Femur (tissue), 1 donor: Measurements from ENCODE around the gene CCDC170.
"Not testable (repeated sequence)": the region's sequence is repeated elsewhere in the genome, so short reads cannot be mapped to it uniquely, and the experiment has no call there.

Experiments
- DNase-seq: peaks from one replicate; pipeline ENCODE4 v3.0.0-alpha.2; 2017

Gene CCDC170

DNA sequence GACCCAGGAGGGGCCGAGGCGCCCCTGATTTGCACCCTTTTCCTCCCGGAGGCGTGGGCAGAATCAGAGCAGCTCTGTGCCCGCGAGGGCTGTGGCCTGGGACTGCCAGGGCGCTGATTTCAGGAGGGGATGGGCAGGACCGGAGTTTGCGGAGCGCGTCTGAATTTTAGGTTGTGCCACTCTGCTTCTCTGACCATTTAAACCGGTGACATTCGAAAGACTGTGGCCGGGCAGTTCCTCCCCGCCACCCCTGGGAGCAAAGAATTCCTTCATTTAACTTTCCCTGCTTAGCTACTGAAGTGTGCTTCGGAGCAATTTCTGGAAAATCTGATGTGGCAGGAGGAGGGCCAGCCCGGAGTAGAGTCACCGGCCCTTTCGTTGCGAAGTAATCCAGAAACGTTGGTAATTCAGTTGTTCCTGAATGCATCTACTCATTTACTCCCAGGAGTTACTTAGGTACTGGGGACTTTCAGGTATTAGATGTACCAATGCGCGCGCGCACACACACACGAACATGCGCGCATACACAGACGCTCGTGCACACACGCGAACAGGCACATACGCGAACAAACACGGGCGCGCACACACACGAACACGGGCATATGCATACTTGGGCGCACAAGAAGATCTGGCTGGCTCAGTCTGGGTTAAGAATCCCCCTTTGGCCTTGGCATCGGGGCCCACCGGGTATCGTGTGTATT lies 568 bp downstream of the CCDC170 start:
- peak; percentile 67 for DNase-seq

DNA sequence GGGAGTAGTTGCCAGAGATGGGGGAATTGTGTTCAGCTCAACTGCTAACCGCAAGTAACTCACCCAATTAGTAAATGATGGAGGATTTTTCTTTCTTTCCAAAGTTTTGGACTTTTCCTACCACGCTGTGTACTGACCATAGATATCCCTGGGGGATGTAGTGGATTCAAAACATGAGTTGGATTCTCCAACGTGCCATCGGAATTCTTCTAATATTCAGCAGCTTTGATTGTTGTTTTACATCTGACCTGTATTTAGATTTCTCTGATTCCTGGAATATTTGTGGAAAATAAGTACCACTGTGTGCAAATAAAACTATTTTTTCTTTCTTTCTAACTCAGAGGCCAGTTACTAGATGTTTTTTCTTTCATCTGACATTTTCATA lies 1.1 kb downstream of the CCDC170 start:
- DNase-seq: no peak

DNA sequence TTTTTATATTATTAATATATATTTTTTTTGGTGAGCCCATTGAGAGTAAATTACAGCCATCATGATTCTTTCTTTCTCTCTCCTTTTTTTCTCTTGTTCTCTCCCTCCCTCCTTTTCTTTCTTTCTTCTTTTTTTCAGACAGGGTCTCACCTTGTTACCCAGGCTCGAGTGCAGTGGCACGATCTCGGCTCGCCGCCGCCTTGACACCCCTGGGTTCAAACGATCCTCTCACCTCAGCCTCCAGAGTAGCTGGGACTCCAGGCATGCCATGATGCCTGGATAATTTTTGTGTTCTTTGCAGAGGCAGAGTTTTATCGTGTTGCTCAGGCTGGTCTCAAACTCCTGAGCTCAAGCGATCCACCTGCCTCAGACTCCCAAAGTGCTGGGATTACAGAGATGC lies 1.6 kb downstream of the CCDC170 start:
- no peak for DNase-seq

DNA sequence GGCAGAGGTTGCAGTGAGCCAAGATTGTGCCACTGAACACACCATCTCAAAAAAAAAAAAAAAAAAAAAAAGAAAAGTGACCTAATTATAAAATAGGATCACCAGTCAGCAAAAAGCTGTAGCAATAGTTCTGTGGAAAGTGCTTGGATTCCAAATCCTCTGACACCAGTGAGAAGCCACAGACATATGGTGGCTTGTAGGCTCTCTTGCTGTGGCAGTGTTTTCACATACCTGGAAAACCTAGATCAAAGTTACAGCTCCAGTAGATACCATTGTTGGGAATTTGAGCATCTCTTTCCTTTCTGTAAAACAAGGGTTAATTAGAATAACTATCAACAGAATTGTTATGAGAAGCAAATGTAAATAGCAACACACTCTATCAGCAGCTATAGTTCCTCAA lies 4.1 kb downstream of the CCDC170 start:
- no peak for DNase-seq

DNA sequence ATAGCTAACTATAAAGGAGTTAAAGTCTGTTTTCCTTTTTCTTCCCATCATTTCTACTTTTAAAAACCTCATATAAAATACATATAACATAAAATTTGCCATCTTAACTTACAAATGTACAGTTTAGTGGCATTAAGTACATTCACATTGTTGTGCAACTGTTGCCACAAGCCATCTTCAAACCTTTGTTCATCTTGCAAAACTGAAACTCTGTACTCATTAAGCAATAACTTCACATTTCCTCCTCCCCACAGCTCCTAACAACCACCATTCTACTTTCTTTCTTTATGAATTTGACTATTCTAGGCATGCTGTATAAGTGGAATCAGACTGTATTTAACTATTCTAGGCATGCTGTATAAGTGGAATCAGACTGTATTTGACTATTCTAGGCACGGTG lies 4.5 kb downstream of the CCDC170 start:
- DNase-seq: no peak

DNA sequence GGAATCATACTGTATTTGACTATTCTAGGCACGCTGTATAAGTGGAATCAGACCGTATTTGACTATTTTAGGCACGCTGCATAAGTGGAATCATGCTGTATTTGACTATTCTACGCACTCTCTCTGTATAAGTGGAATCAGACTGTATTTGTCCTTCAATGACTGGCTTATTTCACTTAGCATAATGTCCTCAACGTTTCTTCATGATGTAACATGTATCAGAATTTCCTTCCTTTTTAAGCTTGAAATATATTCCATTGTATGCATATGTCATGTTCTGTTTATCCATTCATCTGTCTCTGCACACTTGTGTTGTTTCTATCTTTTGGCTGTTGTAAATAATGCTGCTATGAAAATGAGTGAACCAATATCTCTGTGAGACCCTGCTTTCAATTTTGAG lies 5.7 kb downstream of the CCDC170 start:
- no peak for DNase-seq

DNA sequence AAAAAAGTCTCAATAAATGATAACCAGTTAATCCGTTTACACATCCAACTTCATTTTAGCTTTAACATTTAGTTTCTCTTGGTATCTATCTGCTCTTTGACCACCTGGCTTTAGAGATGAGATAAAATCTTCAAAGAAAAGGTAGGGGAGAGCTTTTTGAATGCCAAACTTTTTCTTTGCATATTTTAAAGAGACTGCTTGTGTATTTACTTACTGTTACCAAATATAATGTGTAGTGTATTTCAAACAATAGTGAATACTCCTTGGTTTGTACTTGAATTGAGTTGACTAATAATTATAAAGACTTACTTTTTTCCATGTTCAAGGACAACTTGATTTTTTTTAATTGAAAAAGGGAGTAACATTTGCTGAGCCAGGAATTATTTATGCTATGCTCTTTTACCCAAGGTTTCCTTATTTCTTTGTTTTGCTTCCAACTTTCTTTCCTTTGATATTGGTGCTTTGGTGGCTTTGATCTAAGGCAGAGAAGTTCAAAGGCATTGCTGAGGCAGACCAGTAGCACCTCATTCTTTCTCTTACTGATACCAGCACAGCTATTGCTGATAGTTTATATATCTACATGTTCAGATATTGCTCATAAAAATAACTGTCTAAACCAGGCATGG lies 7.8 kb downstream of the CCDC170 start:
- DNase-seq: no peak

DNA sequence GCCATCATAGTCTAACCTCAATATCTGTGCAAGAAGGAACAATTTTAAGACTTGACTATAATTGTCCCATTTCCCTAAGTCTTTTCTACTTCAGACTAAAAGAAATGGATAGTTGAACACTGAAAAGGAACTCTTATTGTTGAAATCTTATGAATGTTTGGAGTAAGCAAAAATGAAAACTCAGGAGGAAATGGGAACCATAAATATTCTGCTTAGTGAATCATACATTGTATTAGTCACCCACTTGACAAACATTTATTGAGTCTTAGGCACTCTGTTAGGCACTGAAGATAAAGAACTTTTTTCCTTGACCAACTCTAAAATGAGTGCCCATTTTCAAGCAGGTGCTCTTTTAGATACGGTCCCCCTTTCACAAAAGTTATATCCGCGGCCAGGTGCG lies 8.7 kb downstream of the CCDC170 start:
- DNase-seq: no peak

DNA sequence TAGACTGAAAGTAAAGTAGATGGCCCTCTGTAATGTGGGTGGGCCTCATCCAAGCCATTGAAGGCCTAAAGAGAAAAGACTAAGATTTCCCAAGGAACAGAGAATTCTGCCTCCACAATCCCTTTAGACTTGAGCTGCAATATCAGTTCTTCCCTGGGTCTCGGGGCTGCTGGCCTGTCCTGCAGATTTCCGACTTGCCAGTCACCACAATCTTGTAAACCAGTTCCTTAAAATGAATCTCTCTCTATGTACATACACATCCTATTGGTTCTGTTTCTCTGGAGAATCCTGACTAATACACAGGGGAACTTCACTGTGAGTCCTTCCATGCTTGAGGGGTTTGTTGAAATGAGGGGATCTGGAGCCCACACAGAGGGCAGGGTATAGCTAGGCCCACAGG lies 12.9 kb downstream of the CCDC170 start:
- DNase-seq: no peak

DNA sequence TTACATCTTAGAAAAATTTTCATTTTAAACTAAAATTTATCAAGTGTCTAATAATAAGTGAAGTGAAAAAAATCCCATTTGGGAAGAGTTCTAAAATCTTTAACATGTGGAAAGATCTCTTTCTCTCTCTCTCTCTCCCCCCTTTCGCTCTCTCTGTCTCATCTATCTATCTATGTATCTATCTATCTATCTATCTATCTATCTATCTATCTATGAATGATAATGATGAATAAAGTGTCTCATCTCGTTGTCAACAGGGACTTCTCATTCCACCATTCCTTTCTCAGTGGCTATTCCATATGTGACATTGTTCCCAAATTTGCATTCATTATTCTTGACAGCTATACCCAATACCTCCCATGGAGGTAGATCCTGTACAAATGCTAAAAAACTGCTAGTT lies 15.2 kb downstream of the CCDC170 start:
- no peak for DNase-seq

DNA sequence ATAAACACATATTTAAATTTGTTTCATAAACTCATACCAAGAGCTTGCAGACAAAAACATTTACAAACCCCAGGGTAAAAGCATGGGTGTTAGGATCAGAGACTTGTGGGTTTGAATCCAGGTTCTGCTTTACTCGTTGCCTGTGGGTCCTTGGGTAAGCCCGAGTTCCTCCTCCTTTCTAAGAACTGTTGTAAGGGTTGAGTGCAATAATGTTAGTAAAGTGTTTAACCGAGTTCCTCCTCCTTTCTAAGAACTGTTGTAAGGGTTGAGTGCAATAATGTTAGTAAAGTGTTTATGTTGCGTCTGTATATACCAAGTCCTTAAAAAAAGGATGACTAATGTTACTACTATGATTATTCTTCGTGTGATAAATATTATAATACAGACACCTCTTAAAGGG lies 18.7 kb downstream of the CCDC170 start:
- no peak for DNase-seq

DNA sequence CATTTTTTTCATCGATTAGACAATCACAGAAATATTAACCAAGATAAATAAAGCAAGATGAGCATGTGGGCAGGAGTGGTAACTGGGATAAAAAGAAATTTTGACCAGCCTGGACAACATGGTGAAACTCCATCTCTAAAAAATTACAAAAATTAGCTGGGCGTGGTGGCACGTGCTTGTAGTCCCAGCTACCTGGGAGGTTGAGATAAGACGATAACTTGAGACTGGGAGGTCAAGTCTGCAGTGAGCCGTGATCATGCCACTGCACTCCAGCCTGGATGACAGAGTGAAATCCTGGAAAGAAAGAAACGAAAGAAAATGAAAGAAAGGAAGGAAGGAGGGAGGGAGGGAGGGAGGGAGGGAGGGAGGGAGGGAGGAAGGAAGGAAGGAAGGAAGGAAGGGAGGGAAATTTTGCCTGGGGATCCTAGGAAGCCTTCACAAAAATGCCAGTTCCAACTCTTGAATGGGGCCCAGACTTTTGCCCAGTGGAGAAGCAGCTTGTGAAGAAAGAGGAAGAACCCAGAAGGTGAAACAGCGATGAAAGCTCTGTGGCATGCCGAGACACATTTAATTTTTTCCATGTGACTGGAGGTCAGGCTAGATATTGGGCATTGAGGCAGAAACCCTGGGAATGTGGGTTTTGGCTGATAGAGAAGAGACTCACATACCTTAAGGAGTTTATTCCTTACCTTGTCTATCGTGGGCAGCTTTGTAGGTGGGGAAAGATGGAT lies 20.3 kb downstream of the CCDC170 start:
- no peak for DNase-seq

DNA sequence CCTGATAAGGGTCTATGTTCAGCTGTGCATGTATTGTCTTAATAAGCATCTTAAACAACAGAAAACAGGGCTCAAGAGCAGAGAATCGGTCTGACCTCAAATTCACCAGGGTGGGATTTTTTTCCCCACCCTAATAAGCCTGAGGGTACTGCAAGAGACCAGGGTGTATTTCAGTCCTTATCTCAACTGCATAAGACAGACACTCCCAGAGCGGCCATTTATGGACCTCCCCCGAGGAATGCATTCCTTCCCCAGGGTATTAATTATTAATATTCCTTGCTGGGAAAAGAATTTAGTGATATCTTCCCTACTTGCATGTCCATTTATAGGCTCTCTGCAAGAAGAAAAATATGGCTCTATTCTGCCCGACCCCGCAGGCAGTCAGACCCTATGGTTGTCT lies 25.2 kb downstream of the CCDC170 start:
- DNase-seq: not testable (repeated sequence)

DNA sequence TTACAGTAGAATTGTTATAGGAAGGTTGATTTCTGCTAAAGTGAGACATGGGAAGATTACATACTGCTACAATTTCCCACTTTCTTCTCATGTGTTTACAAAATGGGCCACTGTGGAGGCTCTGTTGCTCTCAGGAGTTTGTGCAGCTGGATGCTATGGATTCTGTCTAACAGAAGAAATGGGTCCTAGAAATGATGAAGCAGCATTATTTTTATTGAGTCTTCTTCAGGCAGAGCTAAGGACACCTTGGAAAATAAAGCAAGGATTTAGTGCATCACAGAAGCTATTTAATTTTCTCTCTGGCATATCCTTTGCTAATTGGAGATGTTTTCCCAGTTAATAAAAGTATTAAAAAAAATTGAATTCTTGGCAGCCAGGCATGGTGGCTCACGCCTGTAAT lies 29.2 kb downstream of the CCDC170 start:
- no peak for DNase-seq

DNA sequence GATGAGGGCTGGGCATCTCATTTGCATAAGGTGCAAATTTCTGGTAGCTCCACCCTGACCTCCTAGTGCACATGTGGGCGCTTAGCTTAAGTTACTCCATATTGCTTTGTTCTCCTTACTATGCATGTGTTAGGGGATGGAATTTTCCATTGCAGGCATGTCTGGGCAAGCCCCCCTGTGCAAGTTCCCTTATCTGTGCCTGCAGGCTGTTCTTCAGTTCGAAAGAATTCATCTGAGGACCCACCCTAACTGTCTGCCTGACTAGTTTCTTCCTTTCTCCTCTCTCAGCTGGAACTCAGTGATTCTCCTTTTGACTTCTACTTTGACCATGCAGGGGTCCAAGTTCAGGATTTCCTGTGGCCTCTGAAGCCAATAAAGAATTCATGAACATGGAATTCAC lies 30.2 kb downstream of the CCDC170 start:
- no peak for DNase-seq

DNA sequence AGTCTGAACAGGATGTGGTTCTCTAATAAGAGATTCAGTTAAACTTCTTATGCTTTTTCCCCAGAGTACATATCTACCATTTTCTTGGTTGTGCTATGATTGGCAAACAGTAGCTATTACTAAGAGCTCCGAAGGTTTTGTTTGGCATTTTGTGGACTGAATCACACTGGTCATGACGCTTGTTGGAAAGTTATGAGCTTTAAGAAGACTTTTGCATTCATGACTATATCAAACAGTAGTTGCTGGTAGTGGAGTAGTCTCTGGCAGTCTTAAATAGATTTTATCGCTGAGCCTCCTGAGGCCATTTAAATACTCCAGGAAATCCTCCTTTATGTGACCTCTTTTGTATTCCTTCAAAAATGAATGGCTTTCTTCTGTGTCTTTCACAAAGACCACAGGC lies 40.8 kb downstream of the CCDC170 start:
- DNase-seq: no peak

DNA sequence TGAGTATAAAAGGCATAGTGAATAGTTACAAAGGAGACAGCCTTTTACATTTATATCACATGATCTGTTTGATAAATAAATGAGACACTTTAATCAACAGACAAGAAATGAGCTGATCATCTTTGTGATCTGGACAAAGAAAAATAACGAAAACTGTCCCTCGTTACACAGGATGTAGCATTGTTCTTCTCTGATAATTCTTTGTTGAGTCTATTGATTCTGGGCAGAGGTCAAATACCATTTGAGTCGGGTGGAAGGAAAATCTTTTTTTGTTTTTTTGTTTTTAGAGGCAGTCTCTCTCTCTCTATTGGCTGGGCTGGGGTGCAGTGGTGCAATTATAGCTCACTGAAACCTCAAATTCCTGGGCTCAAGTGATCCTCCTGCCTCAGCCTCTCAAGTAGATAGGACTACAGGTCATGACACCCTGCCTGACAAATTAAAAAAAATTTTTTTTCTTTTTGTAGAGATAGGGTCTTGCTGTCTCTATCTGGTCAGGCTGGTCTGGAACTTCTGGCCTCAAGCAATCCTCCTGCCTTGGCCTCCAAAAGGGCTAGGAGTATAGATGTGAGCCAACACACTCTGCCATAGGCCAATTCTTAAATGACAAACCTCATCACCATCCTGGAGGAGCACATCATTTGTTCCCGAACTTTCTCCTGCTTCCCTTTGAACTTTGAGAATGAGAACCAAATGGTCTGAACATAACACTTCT lies 41.8 kb downstream of the CCDC170 start:
- DNase-seq: no peak

DNA sequence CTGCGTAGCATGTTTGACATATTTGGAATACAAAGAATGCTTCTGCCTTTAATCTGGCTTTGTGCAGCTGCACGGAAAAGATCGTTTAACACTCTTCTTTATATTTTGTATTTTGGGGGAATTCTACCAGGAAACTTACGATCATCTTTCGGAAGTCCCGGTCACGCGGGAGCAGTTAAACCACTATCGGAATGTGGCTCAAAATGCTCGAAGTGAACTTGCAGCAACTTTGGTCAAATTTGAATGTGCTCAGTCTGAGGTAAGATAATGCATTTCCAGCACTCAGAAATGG lies 42.3 kb downstream of the CCDC170 start:
- peak; percentile 20 for DNase-seq

DNA sequence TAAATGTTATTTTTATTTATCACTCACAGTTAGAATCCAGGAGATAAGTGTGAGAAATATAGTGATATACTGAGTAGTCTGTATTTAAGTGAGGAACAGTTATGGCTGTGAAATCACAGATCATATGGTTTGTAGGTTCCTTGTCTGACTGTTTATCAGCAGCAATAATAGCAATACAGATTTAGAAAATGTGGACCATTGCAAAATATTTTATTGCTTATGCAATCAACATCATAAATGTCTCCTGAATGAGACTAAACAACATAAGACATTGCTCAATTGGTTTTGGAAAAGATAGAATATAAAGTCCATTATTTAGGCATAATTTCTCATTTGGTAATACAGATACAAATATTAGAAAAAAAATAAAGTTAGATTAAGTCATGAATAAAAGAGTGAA lies 43.7 kb downstream of the CCDC170 start:
- no peak for DNase-seq

DNA sequence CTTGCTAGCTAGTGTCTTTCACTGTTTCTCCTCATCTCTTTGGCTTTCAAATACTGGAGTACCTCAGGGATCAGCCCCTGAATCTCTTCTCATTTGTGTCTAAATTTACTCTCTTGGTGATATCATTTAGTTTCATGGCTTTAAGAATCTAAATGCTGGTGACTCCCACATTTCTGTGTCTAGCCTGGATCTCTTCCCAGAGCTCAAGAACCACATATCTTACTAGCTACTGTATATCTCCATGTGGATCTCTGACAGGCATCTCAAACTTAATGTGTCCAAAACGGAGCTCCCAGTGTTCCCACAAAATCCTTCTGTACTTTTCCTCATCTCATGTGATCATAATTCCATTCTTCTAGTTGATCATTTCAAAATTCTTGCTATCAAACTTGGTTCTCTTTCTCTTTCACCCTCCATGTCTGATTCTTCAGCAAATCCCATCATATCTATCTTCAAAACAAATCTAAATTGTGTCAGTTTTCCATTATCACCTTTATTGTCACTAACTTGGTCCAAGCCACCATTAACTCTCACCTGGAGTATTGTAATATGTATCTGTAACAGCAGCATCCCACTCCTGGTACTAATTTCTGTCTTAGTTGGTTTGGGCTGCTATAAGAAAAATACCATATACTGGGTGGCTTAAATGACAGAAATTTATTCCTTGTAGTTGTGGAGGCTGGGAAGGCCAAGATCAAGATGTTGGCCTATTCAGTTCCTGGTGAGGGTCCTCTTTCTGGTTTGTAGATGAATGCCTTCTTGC lies 45.9 kb downstream of the CCDC170 start:
- DNase-seq: no peak

DNA sequence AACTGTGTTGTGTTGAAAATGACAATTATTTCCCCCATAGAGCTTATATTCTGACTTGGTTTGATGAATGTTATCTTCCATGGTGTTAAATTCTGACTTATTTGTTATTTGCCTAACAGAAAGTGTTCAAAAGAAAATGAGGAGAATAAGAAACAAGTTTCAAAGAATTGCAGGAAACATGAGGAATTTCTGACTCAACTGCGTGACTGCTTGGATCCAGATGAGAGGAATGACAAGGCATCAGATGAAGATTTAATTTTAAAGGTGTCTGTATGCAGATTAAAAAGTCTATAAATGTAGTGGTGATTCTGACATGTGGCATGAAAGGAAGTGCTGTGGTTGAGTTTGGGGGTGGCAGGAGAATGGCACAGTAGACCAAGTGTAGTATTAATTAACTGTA lies 50.6 kb downstream of the CCDC170 start:
- DNase-seq: no peak

DNA sequence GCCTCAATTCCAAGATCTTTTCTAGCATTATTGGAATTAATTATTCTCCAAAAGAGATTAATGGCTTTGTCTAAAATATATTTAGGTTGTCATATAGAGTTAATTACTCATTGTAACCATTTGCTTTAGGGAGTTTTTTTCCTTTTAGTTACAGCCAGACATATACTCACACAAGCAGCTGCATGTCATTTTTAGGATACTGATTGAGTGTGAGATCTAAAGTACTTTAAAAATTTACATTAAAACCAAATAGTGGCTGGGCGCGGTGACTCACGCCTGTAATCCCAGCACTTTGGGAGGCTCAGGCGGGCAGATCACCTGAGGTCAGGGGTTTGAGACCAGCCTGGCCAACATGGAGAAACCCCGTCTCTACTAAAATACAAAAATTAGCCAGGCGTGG lies 51.1 kb downstream of the CCDC170 start:
- DNase-seq: not testable (repeated sequence)
